Measurements from ENCODE around the gene CEP41. TPM values are rescaled to one million over a fixed set of nuclear protein-coding genes. Genes with fewer than 3 reads are reported as not detected.

The CEP41 gene
- total RNA-seq, 1 experiment from 2014 or later = 7.1 TPM

GRCh38 chr7:130461272-130461671 is 20.5 kb upstream of the CEP41 start:
- Mint-ChIP-seq H3K9me3 (peaks cover 29% of the 10 kb centered on the region), H3K4me1 (no peaks in the 10 kb centered on the region), H3K27ac (no peak overlapping the region), H3K36me3 (peaks cover 11% of the 10 kb centered on the region), H3K4me3 (no peak overlapping the region), H3K27me3 (ENCODE audit: low read depth) (peaks cover 6% of the 10 kb centered on the region)
- no peak for TF ChIP-seq GABPB1 (CRISPR knock-in tag; IDR thresholded peaks at IDR 0.05)
- no peak for TF ChIP-seq FOXK1 (CRISPR knock-in tag; IDR thresholded peaks at IDR 0.05)
- TF ChIP-seq NFATC4 (CRISPR knock-in tag; IDR thresholded peaks at IDR 0.05) = no peak
- DNase-seq (ENCODE audit: low spot score) = no peak
- ChIA-PET CTCF (no interaction called here), POLR2A (no interaction called here)
- ATAC-seq = no peak

- POLR2A ChIA-PET = no interaction called here
- H3K27ac Mint-ChIP-seq = no peak overlapping the region
- DNase-seq (ENCODE audit: low spot score) (no peak), ATAC-seq (no peak)
- H3K27me3 Mint-ChIP-seq (ENCODE audit: low read depth) = peaks cover 3% of the 10 kb centered on the region; the same call in 1 of the 2 replicates
- CTCF ChIA-PET = no interaction called here
- H3K4me1 Mint-ChIP-seq = no peaks in the 10 kb centered on the region
- H3K4me3 Mint-ChIP-seq = no peak overlapping the region
- H3K9me3 Mint-ChIP-seq = peaks cover 24% of the 10 kb centered on the region
- H3K36me3 Mint-ChIP-seq = peaks cover 11% of the 10 kb centered on the region
- no peak for TF ChIP-seq USF2 (CRISPR knock-in tag; IDR thresholded peaks at IDR 0.05)
- TF ChIP-seq JUN (CRISPR knock-in tag; IDR thresholded peaks at IDR 0.05) = no peak
- TF ChIP-seq ZNF532 (CRISPR knock-in tag; IDR thresholded peaks at IDR 0.05; ENCODE audit: borderline replicate concordance) = no peak
- no peak for TF ChIP-seq SMAD4 (CRISPR knock-in tag; IDR thresholded peaks at IDR 0.05)
- TF ChIP-seq TEAD1 (CRISPR knock-in tag; IDR thresholded peaks at IDR 0.05) = no peak
- TF ChIP-seq, protein P1, sequence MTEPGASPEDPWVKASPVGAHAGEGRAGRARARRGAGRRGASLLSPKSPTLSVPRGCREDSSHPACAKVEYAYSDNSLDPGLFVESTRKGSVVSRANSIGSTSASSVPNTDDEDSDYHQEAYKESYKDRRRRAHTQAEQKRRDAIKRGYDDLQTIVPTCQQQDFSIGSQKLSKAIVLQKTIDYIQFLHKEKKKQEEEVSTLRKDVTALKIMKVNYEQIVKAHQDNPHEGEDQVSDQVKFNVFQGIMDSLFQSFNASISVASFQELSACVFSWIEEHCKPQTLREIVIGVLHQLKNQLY (CRISPR knock-in tag; IDR thresholded peaks at IDR 0.05) = no peak
- TF ChIP-seq, protein P2, sequence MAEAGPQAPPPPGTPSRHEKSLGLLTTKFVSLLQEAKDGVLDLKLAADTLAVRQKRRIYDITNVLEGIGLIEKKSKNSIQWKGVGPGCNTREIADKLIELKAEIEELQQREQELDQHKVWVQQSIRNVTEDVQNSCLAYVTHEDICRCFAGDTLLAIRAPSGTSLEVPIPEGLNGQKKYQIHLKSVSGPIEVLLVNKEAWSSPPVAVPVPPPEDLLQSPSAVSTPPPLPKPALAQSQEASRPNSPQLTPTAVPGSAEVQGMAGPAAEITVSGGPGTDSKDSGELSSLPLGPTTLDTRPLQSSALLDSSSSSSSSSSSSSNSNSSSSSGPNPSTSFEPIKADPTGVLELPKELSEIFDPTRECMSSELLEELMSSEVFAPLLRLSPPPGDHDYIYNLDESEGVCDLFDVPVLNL (CRISPR knock-in tag; IDR thresholded peaks at IDR 0.05; ENCODE audit: borderline replicate concordance, low read depth) = no peak
- TF ChIP-seq, protein P3, sequence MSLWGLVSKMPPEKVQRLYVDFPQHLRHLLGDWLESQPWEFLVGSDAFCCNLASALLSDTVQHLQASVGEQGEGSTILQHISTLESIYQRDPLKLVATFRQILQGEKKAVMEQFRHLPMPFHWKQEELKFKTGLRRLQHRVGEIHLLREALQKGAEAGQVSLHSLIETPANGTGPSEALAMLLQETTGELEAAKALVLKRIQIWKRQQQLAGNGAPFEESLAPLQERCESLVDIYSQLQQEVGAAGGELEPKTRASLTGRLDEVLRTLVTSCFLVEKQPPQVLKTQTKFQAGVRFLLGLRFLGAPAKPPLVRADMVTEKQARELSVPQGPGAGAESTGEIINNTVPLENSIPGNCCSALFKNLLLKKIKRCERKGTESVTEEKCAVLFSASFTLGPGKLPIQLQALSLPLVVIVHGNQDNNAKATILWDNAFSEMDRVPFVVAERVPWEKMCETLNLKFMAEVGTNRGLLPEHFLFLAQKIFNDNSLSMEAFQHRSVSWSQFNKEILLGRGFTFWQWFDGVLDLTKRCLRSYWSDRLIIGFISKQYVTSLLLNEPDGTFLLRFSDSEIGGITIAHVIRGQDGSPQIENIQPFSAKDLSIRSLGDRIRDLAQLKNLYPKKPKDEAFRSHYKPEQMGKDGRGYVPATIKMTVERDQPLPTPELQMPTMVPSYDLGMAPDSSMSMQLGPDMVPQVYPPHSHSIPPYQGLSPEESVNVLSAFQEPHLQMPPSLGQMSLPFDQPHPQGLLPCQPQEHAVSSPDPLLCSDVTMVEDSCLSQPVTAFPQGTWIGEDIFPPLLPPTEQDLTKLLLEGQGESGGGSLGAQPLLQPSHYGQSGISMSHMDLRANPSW (CRISPR knock-in tag; conservative IDR thresholded peaks at IDR 0.05; ENCODE audit: low read depth) = no peak
- TF ChIP-seq MXD4 (CRISPR knock-in tag; IDR thresholded peaks at IDR 0.05; ENCODE audit: borderline replicate concordance) = no peak
- no peak for TF ChIP-seq PRRX2 (CRISPR knock-in tag; IDR thresholded peaks at IDR 0.05)
- TF ChIP-seq NR1H2 (CRISPR knock-in tag; IDR thresholded peaks at IDR 0.05) = no peak
- TF ChIP-seq, protein P4, sequence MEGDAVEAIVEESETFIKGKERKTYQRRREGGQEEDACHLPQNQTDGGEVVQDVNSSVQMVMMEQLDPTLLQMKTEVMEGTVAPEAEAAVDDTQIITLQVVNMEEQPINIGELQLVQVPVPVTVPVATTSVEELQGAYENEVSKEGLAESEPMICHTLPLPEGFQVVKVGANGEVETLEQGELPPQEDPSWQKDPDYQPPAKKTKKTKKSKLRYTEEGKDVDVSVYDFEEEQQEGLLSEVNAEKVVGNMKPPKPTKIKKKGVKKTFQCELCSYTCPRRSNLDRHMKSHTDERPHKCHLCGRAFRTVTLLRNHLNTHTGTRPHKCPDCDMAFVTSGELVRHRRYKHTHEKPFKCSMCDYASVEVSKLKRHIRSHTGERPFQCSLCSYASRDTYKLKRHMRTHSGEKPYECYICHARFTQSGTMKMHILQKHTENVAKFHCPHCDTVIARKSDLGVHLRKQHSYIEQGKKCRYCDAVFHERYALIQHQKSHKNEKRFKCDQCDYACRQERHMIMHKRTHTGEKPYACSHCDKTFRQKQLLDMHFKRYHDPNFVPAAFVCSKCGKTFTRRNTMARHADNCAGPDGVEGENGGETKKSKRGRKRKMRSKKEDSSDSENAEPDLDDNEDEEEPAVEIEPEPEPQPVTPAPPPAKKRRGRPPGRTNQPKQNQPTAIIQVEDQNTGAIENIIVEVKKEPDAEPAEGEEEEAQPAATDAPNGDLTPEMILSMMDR (IDR thresholded peaks at IDR 0.05) = no peak
- no peak for TF ChIP-seq NFYB (CRISPR knock-in tag; conservative IDR thresholded peaks at IDR 0.05; ENCODE audit: low read depth)
- TF ChIP-seq IRF1 (CRISPR knock-in tag; IDR thresholded peaks at IDR 0.05) = no peak
- TF ChIP-seq, protein P5, sequence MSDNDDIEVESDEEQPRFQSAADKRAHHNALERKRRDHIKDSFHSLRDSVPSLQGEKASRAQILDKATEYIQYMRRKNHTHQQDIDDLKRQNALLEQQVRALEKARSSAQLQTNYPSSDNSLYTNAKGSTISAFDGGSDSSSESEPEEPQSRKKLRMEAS (CRISPR knock-in tag; IDR thresholded peaks at IDR 0.05) = no peak
- no peak for TF ChIP-seq ETV6 (CRISPR knock-in tag; IDR thresholded peaks at IDR 0.05)
- no peak for TF ChIP-seq E2F5 (CRISPR knock-in tag; IDR thresholded peaks at IDR 0.05)
Observed at GRCh38 chr7:130458257-130458656, 17.4 kb upstream of the CEP41 start.
